T1000 (cell line): ENCODE results near the gene MAPKAPK2.

ENCODE experiments used
- DNase-seq: peaks from one replicate; lab custom pipeline; 2025; ENCODE audit warnings: mixed read lengths; lab: John Stamatoyannopoulos, UW

Gene MAPKAPK2

DNA sequence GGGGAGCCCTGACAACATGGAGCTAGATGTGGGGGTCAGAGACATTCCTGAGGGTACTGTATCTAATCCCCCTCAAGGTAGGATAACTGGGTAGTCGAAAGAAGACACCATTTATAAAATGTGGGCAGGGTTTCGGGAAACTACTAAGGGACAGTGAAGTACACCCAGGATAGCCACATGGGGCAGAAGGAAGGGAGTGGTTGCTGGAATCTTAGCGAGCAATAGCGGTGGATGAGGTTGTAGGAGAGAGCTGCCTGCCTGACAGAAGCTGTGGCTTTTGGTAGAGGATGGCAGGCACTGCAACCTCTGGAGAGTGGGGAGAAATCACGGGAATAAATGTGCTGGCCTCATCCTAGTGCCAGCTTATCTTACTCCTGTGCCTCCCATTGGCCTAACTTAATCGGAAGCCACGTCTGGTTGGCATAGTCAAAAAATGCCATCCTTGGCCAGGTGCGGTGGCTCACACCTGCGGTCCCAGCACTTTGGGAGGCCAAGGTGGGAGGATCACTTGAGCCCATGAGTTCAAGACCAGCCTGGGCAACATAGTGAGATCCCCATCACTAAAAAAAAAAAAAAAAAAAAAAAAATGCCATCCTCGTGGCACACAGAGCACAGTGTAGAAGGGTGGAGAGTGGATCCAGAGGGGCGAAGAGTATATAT, 23.4 kb upstream of the MAPKAPK2 start:
- DNase-seq, result no peak

DNA sequence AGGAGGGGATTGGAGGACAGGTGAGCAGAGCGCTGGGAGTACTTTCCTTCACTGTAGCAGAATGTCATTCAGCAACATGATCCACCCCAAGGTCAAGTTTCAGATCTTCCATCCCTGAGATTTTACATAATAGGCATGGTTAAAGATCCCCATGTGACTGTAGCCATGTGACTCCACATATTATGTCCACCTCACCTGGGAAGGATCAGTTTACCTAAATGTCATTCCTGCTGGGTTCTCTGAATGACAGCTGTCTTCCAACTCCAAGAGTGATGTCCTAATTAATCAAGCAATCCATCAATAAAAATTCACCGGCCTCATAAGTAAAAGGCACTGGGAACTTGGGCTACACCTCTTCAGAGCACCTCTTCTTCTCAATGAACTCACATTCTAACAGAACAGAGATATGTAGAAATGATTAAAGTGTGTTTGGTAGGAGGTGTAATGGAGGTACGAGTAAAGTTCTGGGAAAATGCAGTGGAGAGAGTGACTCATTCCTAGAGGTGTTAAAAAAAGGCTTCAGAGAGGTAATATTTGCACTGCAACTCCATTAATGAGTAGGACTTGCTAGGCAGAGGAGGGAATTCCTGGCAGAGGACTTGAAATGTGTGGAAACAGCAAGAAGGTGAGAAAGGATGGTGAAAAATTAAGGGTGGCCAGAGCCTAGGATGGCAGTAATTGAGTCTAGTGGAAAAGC, 22.2 kb upstream of the MAPKAPK2 start:
- no peak for DNase-seq

DNA sequence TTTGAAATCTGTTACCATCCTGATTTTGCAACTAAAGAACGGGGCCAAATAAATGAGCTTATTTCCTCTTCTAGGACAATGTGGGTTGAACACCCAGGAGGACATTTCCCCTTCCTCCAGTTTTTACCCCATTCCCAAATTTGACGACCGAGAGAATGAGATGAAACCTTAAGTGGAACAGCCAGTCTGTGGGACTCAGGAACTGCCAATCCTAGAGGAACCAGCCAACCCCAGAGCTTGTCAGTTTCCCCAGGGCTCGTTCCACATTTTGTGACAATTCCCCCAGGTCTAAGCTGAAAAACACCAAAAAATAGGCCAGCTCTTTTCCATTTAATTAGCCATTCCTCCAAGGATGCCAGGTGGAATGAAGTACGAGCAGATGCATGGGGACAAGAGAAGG, 21.3 kb upstream of the MAPKAPK2 start:
- no peak for DNase-seq

DNA sequence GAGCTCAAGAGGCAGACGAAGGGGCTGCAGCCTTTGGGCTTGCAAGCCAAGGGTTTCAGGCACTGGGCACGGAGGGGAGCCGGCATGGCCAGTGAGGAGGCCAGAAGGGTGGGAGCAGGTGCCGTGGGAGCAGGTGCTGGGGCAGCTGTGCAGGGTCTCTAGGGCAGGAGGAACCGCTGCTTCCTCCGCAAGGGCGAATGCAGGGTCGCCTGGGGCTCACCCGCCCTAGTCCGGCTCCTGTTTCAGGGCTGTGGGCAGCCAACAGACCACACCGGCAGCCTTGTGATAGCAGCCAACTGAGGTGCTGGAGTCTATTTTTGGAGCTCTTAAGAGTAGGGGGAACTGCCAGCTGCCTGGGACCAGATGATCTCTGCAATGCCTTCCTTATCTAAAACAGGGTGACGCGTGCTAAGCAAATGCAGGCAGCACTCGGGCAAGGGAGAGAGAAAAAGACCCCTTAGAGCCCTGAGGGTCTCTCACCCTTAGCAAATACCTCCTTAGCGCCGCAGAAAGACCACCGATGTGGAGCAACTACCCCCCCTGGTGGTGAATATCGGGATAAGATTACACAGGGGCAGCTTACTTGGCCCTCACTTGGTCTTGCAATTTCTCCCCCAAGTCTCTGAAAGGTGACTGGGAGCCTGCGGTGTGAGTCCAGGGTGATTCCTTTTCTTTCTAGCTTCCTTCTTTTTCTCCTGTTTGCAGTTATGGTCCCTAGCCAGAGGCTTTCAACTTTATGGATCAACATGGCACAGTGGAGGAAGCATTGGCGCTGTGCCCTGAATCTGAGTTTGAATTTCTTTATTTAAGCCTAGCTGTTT, 20.7 kb upstream of the MAPKAPK2 start:
- peak; percentile 51 for DNase-seq

DNA sequence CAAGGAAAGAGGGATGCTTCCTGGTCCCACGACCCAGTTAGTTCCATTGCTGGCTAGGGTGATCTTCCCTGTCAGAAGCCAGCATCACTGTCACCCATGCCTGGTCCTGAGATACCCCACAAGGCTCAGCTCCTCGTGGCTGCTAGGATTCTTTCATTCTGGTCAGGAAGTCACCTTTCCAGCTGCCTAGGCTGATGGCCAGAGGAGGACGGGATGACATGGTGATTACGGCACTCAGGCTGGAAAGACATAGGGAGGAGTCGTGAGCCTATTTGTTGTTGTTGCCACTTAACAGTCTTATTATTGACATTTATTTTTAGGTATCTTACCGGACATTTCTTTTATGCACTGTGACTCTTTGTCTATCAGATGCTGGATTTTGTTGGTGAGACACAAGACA, 20.0 kb upstream of the MAPKAPK2 start:
- DNase-seq, result no peak

DNA sequence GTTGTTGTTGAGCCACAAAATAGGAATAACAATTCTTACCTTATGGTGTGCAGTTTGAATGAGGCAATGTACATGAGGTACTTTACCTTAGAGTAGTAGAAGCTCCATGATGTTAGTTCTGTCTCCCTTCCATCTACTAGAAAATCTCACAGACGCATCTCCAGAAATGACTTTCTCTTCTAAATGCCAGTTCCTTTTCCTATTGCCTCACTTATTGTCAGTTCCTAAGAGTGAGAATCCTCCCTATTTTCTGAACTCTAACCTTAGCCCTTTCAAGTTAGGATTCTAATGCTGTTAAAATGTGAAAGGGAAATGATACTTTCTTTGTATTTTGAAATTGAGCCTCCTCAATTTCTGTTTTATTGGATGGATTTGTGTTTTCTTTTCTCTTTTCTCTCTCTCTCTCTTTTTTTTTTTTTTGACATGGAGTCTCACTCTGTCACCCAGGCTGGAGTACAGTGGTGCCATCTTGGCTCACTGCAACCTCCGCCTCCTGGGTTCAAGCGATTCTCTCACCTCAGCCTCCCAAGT, 18.6 kb upstream of the MAPKAPK2 start:
- DNase-seq, result no peak

DNA sequence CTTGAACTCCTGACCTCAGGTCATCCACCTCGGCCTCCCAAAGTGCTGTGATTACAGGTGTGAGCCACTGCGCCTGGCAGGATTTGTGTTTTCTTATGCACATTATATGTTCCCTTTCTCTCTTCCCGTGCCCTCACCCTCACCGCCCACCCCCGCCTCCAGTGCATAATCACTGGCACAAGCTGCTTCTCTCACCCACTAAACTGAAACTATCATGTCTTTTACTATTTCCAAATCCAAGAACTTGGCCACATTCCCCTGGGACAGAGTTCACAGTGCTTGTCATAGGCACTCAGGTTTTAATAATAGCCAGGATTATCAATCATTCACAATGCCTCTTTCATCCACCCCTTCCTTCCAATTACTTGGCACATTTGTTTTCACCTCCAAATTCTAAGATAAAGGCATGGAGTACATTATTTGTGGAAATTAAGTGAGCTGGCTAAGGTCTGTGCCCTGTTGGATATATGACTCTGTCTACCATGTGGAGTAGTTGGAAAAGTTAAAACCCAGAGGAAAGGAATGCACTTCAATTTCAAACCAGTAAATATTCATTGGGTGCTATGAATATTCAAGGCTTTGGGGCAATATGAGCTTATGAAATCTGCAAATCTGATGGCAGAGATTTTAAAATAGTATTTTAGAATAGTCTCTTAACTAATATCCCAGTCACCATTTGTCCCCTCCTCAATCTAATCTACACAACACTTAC, 17.6 kb upstream of the MAPKAPK2 start:
- DNase-seq, result no peak

DNA sequence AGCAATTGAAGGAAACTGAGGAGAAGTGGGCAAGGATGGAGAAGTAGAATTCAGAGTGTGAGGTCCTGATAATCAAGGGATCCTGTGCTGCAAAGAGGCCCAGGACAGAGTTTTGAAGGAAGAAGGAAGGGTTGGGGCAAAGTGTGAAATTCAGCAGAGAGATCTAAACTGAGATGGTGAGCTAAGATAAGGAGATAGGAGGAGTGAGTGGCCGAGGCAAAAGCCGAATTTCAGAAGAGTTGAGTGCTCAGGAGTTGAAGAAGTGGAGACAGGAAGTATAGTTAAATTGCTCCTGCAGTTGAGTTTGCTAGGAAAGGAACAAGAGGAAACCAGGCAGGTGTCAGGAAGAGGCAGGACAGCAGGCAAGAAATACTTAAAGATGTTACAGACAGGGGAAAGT, 16.4 kb upstream of the MAPKAPK2 start:
- DNase-seq, result no peak

DNA sequence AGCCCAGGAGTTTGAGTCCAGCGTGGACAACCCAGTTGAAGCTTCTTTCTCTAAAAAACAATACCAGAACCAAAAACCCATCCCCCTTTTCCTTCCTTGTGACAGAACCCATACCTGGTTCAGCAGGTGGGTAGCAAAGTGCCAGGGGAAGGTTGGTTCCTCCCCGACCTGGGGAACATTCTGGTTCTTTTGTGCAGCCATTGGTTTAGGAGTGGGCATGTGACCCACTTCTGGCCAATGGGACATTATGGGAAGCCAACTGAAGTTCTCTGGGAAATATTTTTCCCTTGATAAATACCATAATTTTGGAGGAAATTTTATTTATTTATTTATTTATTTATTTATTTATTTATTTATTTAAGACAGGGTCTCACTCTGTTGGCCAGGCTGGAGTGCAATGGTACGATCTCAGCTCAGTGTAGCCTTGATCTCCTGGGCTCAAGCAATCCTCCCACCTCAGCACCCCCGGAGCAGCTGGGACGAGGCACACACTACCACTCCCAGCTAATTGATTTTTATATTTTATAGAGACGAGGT, 15.8 kb upstream of the MAPKAPK2 start:
- no peak for DNase-seq

DNA sequence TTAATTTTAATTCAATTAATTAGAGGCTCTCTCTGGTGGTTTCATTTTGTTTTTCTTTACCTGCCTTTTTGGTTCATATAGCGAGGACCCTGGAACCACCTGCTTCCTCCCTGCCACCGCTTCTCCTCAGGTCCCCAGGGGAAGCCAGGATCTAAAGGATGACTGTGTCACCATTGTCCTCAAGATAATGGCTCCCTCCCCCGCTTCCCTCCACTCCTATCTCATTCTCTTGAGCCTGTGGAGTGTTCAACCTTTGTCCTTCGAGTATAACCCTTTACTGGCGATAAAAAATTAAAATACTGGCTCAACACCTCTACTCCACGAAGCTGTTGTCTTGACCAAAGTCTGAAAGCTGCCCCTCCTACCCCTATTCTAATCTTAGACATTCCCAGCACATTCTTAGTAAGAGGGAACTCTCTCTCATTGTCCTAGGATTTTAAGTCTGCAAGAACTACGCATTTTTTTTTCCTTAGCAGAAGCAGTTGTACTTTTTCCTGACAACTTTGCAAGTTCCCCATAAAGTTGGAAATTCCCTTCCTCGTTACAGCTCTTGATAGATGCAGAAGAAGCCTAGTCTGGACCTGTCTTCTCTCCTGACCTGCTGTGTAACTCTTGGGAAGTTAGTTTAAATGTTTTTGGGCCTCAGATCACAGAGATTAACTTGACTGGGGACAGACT, 12.6 kb upstream of the MAPKAPK2 start:
- no peak for DNase-seq

DNA sequence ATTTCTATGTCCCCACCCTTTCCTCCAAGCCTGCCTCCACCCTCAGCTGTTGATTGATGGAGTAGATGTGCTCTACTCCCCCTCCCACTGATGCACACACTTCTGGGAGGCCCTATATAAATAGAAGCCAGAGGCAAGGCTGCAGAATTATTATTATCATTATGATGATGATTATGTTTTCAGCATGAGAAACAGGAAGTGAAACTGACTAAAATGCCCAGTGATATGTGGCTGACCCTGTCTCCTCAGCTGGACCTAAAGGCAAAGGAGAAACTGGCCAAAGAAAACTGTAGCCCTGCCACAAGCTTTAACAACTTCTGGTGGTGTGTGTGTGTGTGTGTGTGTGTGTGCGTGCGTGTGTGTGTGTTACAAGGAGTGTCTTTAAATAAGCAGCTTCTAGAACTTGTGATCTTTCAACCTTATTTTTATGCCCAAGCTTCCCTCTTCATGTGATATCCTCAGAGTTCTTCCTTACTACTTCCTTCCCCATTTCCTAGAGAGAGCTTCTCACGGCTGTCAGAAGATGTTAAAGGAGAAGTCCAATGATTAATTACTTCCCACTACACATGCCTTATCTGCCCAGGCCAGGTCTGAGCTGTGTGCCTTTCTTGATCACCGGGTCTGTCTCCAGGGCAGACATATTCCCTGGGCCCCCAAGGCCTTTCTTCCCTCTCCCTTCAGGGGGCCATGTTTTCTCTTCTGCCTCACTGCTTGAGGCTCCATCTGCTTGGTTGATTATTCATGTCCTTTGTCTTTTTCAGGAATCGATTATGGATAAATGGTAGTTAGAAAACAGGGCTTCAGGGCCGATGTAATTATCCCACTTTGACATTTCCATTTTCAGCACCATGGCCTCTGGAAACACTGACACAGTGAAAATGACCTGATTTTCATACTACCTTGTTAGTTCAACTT, 11.6 kb upstream of the MAPKAPK2 start:
- DNase-seq, result no peak

DNA sequence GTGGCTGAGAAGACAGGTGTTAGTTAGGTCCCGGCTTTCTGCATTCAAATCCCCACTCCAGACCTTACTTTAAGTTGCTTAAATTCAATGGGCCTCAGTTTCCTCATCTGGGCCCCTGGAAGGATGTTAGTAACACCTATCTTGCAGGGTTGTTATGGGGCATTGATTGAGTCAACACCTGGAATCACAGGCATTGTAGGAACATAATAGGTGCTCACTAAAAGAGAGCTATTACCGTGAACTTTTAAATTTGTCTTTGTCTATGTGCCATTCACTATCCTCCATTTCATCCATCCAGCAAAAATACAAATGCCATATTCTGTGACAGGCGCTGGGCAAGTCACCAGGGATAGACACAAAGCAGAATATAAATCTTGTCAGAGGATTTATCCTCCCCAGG, 10.5 kb upstream of the MAPKAPK2 start:
- no peak for DNase-seq

DNA sequence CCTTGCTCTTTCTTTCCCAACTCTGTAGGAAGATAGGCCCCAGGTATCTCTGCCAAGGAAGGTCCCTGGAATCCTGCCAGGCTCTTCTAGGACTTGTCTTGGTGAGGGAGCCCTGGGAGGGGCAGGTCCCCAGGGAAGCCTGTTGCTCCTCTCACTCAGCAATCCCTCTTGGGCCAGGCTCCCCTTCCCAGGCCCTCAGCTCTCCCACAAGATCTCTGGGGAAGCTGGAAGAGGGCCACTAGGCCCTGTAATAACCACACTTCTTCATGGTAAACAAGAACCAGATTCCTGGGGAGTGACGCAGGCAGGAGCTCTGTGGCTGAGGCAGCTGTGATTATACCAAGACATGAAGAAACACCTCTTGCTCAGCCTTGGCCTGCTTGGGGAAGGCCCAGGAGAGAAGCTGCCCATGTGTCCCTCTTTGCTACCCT, 9.9 kb upstream of the MAPKAPK2 start:
- peak; percentile 84 for DNase-seq

DNA sequence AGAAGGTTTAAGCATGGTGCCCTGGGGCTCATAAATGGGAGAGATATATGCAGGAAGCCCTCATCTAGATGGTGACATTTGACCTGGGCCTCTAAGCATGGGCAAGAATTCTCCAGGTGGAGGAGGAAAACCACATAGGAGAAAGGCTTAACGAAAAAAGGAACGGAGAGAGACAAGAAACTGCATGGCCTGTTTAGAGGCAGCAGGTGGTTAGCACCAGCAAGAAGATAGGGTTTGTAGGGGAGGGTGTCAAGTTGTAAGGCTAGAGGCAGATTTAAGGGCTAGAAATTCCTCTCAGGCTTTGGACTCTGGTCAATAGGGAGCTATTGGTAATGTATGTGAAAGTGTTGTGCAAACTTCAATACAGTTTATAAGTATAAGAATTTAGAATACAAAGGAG, 8.2 kb upstream of the MAPKAPK2 start:
- DNase-seq, result no peak

DNA sequence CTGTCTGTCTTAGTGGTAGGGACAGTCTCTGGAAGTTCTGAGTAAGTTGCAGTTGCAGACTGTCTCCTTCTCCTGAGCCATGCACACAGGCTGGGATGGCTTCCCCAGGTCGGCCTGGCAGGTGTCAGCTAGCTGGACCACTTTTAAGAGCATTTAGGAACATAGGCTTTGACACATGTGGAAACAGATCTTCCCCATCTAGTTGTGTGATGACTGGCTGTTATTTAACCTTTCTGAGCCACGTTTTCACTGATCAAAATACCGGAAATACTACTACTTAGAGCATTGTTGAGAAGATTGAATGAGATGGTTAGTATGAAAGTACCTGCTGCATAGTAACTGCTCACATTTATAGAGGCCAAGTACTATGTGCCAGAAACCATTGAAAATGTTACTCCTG, 6.2 kb upstream of the MAPKAPK2 start:
- DNase-seq, result no peak

DNA sequence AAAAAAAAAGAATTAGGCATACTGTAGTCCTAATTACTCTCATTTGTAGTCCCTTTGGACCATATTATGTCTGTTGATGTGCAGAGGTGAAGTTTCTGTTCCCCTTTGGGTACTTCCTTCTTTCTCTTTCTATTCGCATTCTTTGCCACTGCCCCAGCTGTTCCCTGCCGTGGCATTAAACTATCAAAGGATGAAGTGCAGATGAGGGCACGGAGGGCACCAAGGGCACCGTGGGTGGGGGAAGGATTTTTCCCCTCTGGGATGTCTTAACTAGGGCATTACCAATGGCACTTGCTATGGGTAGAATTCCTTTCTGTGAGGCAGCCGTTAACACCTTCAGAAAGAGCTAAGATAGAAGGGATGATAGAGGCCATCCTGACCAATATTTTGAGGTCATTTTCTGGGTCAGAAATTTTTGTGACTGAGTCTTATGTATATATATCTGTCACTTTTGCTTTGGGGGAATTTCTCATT, 4.9 kb upstream of the MAPKAPK2 start:
- DNase-seq, result no peak

DNA sequence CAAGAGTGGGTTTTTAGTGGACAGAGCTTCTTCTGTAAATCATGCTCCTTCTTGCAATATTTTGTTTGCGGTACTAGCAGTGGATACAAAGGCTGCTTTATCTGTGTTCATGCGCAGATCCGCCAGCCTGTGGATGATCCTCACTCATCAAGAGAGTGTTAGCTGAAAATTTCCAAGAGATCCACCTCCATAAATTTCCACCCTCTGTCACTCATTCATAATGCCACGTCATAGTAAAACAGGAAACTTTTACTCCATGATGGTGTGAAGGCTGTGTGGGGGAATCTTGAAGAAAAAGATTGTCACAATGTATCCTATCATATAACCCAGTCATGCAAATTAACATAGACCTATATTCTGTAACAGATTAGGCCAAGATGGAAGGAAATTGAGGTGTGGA, 4.4 kb upstream of the MAPKAPK2 start:
- DNase-seq, result no peak

DNA sequence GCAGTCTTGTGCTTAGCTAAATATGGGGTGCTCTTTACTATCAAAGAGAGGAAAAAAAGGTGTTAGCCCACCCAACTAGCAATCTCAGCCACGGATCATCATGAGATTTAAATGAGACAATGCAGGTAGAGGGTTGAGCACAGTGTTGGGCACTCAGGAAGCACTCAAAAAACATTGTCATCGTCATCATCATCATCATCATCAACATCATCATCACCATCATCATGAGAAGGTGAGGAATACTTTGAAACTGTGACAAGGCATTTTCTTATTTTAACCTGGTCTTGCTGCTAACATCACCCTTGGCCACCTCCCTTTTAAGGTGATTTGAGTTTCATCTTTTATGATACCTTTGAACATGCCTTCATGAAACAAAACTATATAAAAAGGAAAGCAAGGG, 3.3 kb upstream of the MAPKAPK2 start:
- DNase-seq, result no peak

DNA sequence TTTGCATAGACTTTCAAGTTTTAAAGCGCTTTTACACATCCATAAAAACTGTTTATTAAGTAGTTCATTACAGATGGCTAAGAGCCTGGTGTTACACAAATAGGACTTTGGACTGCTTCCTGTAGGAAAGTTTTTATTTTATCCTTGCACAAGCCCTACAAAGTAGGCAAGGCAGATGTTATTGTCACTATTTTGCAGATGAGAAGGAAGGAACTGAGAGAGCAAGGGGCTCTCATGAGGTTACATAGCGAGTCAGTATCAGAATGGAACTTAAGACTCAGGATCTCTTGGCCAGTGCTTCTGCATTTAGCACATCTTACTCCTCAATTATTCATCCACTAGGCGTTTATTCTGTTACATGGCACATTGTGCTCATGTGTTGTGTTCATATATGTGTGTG, 2.6 kb upstream of the MAPKAPK2 start:
- no peak for DNase-seq

DNA sequence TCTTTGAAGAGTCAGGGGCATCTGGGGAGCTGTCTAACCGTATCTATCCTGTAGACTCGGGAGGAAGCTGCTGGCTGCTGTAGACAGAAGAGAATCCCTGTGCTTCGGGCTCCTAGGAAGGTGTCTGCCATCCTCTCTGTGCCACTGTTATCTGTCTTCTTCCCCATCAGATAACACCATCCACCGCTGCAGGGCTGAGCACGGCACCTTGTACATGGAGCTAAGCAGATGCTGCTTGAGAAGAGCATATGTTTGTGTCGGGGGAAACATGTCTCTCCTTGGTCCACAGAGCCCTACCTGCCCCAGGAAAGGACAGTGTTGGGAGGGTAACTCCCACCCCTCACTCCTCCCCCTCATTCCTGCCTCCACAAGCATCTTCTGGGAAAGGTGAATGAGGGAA, 1.4 kb upstream of the MAPKAPK2 start:
- DNase-seq, result no peak
